GM18507 (cell line): Measurements from ENCODE around the gene KRTAP10-12.
"Not testable (repeated sequence)": the region's sequence is repeated elsewhere in the genome, so short reads cannot be mapped to it uniquely, and the experiment has no call there.

Experiments used
- DNase-seq: peaks from one replicate; pipeline ENCODE4 v3.0.0; 2011; ENCODE audit warnings: low read depth; ENCODE audit not compliant: insufficient read length; ENCODE audit errors: extremely low spot score
- FAIRE-seq: peaks from 2 replicates; lab custom pipeline; 2011; peaks lifted over from hg19 to GRCh38; lab: Jason Lieb, UNC

The KRTAP10-12 gene

GRCh38 chr21:44666401-44667320 lies 30.3 kb upstream of the KRTAP10-12 start, which contains the start of gene KRTAP12-2:
Gene KRTAP12-2 (minus strand): TSS chr21:44666927. CDS start chr21:44666886, 41 bp downstream.
- DNase-seq = no peak

GRCh38 chr21:44667612-44668011 lies 29.4 kb upstream of the KRTAP10-12 start:
- no peak for FAIRE-seq
- no peak for DNase-seq

More at GRCh38 chr21:44666401-44667320, 30.3 kb upstream of the KRTAP10-12 start, which contains the start of gene KRTAP12-2:
- FAIRE-seq = no peak

GRCh38 chr21:44670642-44671432 lies 26.1 kb upstream of the KRTAP10-12 start:
- DNase-seq (no peak), FAIRE-seq (no peak)

- FAIRE-seq (no peak), DNase-seq (no peak)
Observed at GRCh38 chr21:44671911-44672310, 25.1 kb upstream of the KRTAP10-12 start.

- FAIRE-seq = no peak
- DNase-seq = no peak
Observed at GRCh38 chr21:44677881-44678280, 19.1 kb upstream of the KRTAP10-12 start.

GRCh38 chr21:44681152-44681551 lies 15.8 kb upstream of the KRTAP10-12 start:
- FAIRE-seq (no peak), DNase-seq (no peak)

GRCh38 chr21:44681861-44682579 lies 15.0 kb upstream of the KRTAP10-12 start, which contains the start of gene KRTAP12-1:
Gene KRTAP12-1 (minus strand): TSS chr21:44682163. CDS start chr21:44682123, 40 bp downstream.
- FAIRE-seq = no peak
- no peak for DNase-seq

GRCh38 chr21:44682580-44683151 lies 14.3 kb upstream of the KRTAP10-12 start:
- DNase-seq = no peak
- FAIRE-seq = no peak

GRCh38 chr21:44684077-44684476 lies 12.9 kb upstream of the KRTAP10-12 start:
- FAIRE-seq (no peak), DNase-seq (no peak)

- no peak for DNase-seq
Observed at GRCh38 chr21:44684483-44684882, 12.5 kb upstream of the KRTAP10-12 start.

GRCh38 chr21:44685050-44685449 lies 11.9 kb upstream of the KRTAP10-12 start:
- not testable (repeated sequence) for FAIRE-seq, DNase-seq

More at GRCh38 chr21:44684483-44684882, 12.5 kb upstream of the KRTAP10-12 start:
- FAIRE-seq = no peak

GRCh38 chr21:44686000-44686781 lies 10.8 kb upstream of the KRTAP10-12 start:
- FAIRE-seq (no peak), DNase-seq (no peak)

- DNase-seq (no peak), FAIRE-seq (no peak)
Observed at GRCh38 chr21:44686843-44687561, 10.0 kb upstream of the KRTAP10-12 start.

- no peak for DNase-seq
- no peak for FAIRE-seq
Observed at GRCh38 chr21:44687671-44688070, 9.3 kb upstream of the KRTAP10-12 start.

GRCh38 chr21:44689740-44690139 lies 7.2 kb upstream of the KRTAP10-12 start:
- not testable (repeated sequence) for FAIRE-seq, DNase-seq

GRCh38 chr21:44691686-44692085 lies 5.3 kb upstream of the KRTAP10-12 start:
- DNase-seq (no peak), FAIRE-seq (no peak)

- no peak for FAIRE-seq
- DNase-seq = no peak
Observed at GRCh38 chr21:44692798-44693512, 4.0 kb upstream of the KRTAP10-12 start.
